Neural cell (in vitro differentiated cells): ENCODE data around the gene MLIP. TPM values are rescaled to one million over a fixed set of nuclear protein-coding genes. Genes with fewer than 3 reads are reported as not detected.
A peak's percentile ranks its signal among the peaks of the same experiment; 100 is the strongest.

Experiments used
- H2AFZ ChIP-seq: fragments of 200-600, 300-800 bp; sonication (generic), shearing (Covaris generic); 2 replicates; pipeline ENCODE4 v1.6.0; 2014; ENCODE audit warnings: low read depth, mild to moderate bottlenecking, antibody characterized with exemption, low read length, moderate library complexity
- H3F3A ChIP-seq: fragments of 200-600 bp; shearing (Covaris generic); 2 replicates; pipeline ENCODE4 v1.6.1; 2016; ENCODE audit warnings: mild to moderate bottlenecking, moderate library complexity, mixed read lengths, antibody characterized with exemption, low read length; ENCODE audit not compliant: insufficient read depth, poor library complexity, severe bottlenecking
- H3K27ac ChIP-seq: fragments of 200-600, 300-800 bp; sonication (generic), shearing (Covaris generic); 2 replicates; pipeline ENCODE4 v1.5.1; 2014; ENCODE audit warnings: mild to moderate bottlenecking, low read length, moderate library complexity
- H3K27me3 ChIP-seq: fragments of 300-800, 200-600 bp; sonication (generic), shearing (Covaris generic); 2 replicates; pipeline ENCODE4 v1.6.0; 2014; ENCODE audit warnings: mild to moderate bottlenecking, low read depth, low read length, moderate library complexity; ENCODE audit not compliant: insufficient read depth
- H3K36me3 ChIP-seq: fragments of 300-800, 200-600 bp; sonication (generic), shearing (Covaris generic); 2 replicates; pipeline ENCODE4 v1.5.1; 2014; ENCODE audit warnings: mild to moderate bottlenecking, antibody characterized with exemption, low read length, moderate library complexity; ENCODE audit not compliant: insufficient read depth
- H3K4me2 ChIP-seq: fragments of 300-800, 200-600 bp; sonication (generic), shearing (Covaris generic); 2 replicates; pipeline ENCODE4 v1.6.0; 2014; ENCODE audit warnings: mild to moderate bottlenecking, low read length
- H3K4me3 ChIP-seq: fragments of 300-800, 200-600 bp; sonication (generic), shearing (Covaris generic); 2 replicates; pipeline ENCODE4 v1.5.1; 2014; ENCODE audit warnings: mild to moderate bottlenecking, low read length, moderate library complexity
- H3K79me2 ChIP-seq: fragments of 200-600 bp; shearing (Covaris generic); replicated peaks from 2 replicates; pipeline ENCODE4 v1.6.0; 2014; ENCODE audit warnings: mild to moderate bottlenecking, low read length, moderate library complexity; ENCODE audit not compliant: insufficient read depth
- H3K9ac ChIP-seq: fragments of 300-800, 200-600 bp; sonication (generic), shearing (Covaris generic); 2 replicates; pipeline ENCODE4 v1.6.1; 2016; ENCODE audit warnings: mild to moderate bottlenecking, low read length, mixed read lengths
- H3K9me2 ChIP-seq: fragments of 200-600 bp; shearing (Covaris generic); 2 replicates; pipeline ENCODE4 v1.6.1; 2016; ENCODE audit warnings: mild to moderate bottlenecking, low read length, mixed read lengths; ENCODE audit not compliant: insufficient read depth
- H3K9me3 ChIP-seq: fragments of 200-600, 300-800 bp; sonication (generic), shearing (Covaris generic); 2 replicates; pipeline ENCODE4 v1.6.1; 2016; ENCODE audit warnings: mild to moderate bottlenecking, mixed run types, low read length, moderate library complexity, mixed read lengths
- H4K20me1 ChIP-seq: fragments of 200-600 bp; shearing (Covaris generic); 2 replicates; pipeline ENCODE4 v1.6.1; 2016; ENCODE audit warnings: mild to moderate bottlenecking, mixed run types; ENCODE audit not compliant: insufficient read depth
- CTCF ChIP-seq: fragments of 450-650 bp; IDR thresholded peaks from 2 replicates; pipeline ENCODE4 v1.5.1; 2014; ENCODE audit warnings: antibody characterized with exemption, mild to moderate bottlenecking, moderate library complexity; ENCODE audit not compliant: poor library complexity, severe bottlenecking
- EP300 ChIP-seq: fragments of 450-650 bp; conservative IDR thresholded peaks from 2 replicates; pipeline ENCODE4 v1.6.1; 2014; ENCODE audit warnings: antibody characterized with exemption, mild to moderate bottlenecking, moderate library complexity; ENCODE audit not compliant: poor library complexity, severe bottlenecking
- EZH2 ChIP-seq: fragments of 200-600, 300-800 bp; shearing (Covaris generic), sonication (generic); IDR thresholded peaks from 2 replicates; pipeline ENCODE4 v1.6.1; 2014; ENCODE audit warnings: antibody characterized with exemption, low read length, borderline replicate concordance, mild to moderate bottlenecking; ENCODE audit not compliant: insufficient read depth, poor library complexity, severe bottlenecking
- MXI1 ChIP-seq: fragments of 450-650 bp; conservative IDR thresholded peaks from 2 replicates; pipeline ENCODE4 v1.6.1; 2014; ENCODE audit warnings: antibody characterized with exemption, mild to moderate bottlenecking; ENCODE audit not compliant: poor library complexity, severe bottlenecking
- POLR2AphosphoS5 ChIP-seq: IDR thresholded peaks from 2 replicates; pipeline ENCODE4 v1.6.1; 2012
- RAD21 ChIP-seq: fragments of 450-650 bp; conservative IDR thresholded peaks from 2 replicates; pipeline ENCODE4 v1.6.1; 2014; ENCODE audit warnings: antibody characterized with exemption, mild to moderate bottlenecking, moderate library complexity
- REST ChIP-seq: IDR thresholded peaks from 2 replicates; pipeline ENCODE4 v1.6.1; 2012; ENCODE audit warnings: borderline replicate concordance
- SMC3 ChIP-seq: fragments of 450-650 bp; conservative IDR thresholded peaks from 2 replicates; pipeline ENCODE4 v1.6.1; 2014; ENCODE audit warnings: antibody characterized with exemption, mild to moderate bottlenecking, moderate library complexity; ENCODE audit not compliant: poor library complexity
- TAF1 ChIP-seq: IDR thresholded peaks from 2 replicates; pipeline ENCODE4 v1.6.1; 2012; ENCODE audit warnings: low read depth
- polyA plus RNA-seq: library from polyadenylated mRNA; depleted of rRNA; stranded (reverse); fragments of >200 nt; gene quantifications from 2 replicates; pipeline ENCODE4 v1.2.3, GENCODE V29; 2014

The MLIP gene
- polyA plus RNA-seq, 1 donor from 2014 or later: not detected

GRCh38 chr6:54100411-54101006, 10.7 kb upstream of the MLIP start:
- H3K27ac ChIP-seq: no peak overlapping the region
- H3K4me3 ChIP-seq: no peak overlapping the region
- no peaks in the 10 kb centered on the region for H3K9me2 ChIP-seq
- H3K27me3 ChIP-seq: no peaks in the 10 kb centered on the region
- H3K4me2 ChIP-seq: no peak overlapping the region
- no peaks in the 10 kb centered on the region for H3K9me3 ChIP-seq
- no peaks in the 10 kb centered on the region for H3K36me3 ChIP-seq
- H3K9ac ChIP-seq: no peak overlapping the region
- TF ChIP-seq SMC3: no peak
- TF ChIP-seq EZH2: no peak
- TF ChIP-seq EP300: no peak
- no peak for TF ChIP-seq POLR2AphosphoS5
- no peak for TF ChIP-seq REST
- TF ChIP-seq CTCF: no peak
- TF ChIP-seq RAD21: no peak
- no peak for TF ChIP-seq MXI1
- TF ChIP-seq TAF1: no peak
- H4K20me1 ChIP-seq: no peaks in the 10 kb centered on the region
- H2AFZ ChIP-seq: no peak overlapping the region
- H3K79me2 ChIP-seq: no peaks in the 10 kb centered on the region
- no peaks in the 10 kb centered on the region for H3F3A ChIP-seq

- H3K27ac ChIP-seq: peak overlapping the region; percentile 62
- peak overlapping the region; percentile 19 for H3K4me3 ChIP-seq
- H3K9ac ChIP-seq: peak overlapping the region; percentile 28
- H3K9me3 ChIP-seq: no peaks in the 10 kb centered on the region
- TF ChIP-seq EZH2: no peak
- peak; percentile 53 for TF ChIP-seq REST
- TF ChIP-seq POLR2AphosphoS5: peak; percentile 33
- H2AFZ ChIP-seq: no peak overlapping the region
- no peaks in the 10 kb centered on the region for H3K36me3 ChIP-seq
- H3F3A ChIP-seq: no peaks in the 10 kb centered on the region
- H4K20me1 ChIP-seq: no peaks in the 10 kb centered on the region
- H3K4me2 ChIP-seq: peak overlapping the region; percentile 13
- H3K27me3 ChIP-seq: no peaks in the 10 kb centered on the region
- no peaks in the 10 kb centered on the region for H3K79me2 ChIP-seq
- no peaks in the 10 kb centered on the region for H3K9me2 ChIP-seq
Observed at GRCh38 chr6:54102238-54102637, 9.0 kb upstream of the MLIP start.
